ENCODE measurements around the gene STARD9. TPM values are rescaled to one million over a fixed set of nuclear protein-coding genes. Genes with fewer than 3 reads are reported as not detected.

The STARD9 gene
- total and polyA plus RNA-seq, 7 experiments from 2014 or later: 0.13 to 10.5 (median 4.0) TPM

DNA sequence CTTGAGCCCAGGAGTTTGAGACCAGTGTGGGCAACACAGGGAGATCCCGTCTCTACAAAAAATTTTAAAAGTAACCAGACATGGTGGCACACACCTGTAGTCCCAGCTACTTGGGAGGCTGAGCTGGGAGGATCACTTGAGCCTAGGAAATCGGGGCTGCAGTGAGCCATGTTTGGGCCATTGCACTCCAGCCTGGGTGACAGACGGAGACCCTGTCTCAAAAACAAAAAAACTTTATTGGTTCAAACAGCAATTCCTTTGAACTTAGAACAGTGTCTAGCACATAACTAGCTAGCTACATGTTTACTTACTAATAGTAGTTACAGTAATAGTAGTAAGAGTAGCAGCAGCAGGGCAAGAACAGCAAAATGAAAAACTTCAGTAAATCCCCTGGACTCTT, 16.7 kb upstream of the STARD9 start:
- ATAC-seq (no peak), DNase-seq (no peak)
- no peaks in the 10 kb centered on the region for H3K27me3 ChIP-seq (ENCODE audit: control insufficient read depth in 2 of 2, insufficient read depth in 2 of 2, low read length in 2 of 2)
- intact Hi-C loops (cut with micrococcal nuclease): no loop called here
- no peak overlapping the region for H3K4me3 Mint-ChIP-seq
- no peaks in the 10 kb centered on the region for H3K27me3 Mint-ChIP-seq
- H3K36me3 ChIP-seq (ENCODE audit: control insufficient read depth in 2 of 3, insufficient read depth in 3 of 3, low read length in 3 of 3): peaks cover 11 to 46% (median 16%) of the 10 kb centered on the region in 3 experiments
- H3K9me3 ChIP-seq (ENCODE audit: control insufficient read depth in 2 of 3, low read length in 3 of 3): no peaks in the 10 kb centered on the region
- H3K27ac ChIP-seq (ENCODE audit: low read depth, low read length): no peak overlapping the region
- no peaks in the 10 kb centered on the region for H3K9me3 Mint-ChIP-seq
- H3K27ac Mint-ChIP-seq: no peak overlapping the region
- H3K4me1 ChIP-seq (ENCODE audit: control insufficient read depth in 2 of 2, insufficient read depth in 2 of 2, low read length in 2 of 2): no peaks in the 10 kb centered on the region
- peaks cover 7 to 14% (median 10%) of the 10 kb centered on the region in 7 donors for H3K4me1 Mint-ChIP-seq
- ChIA-PET CTCF (interaction anchor here (0.6 kb wide), 1 partner anchor 18 kb away, joined by 4 read pairs; no protein-coding TSS in a partner anchor), POLR2A (interaction anchor here (0.6 kb wide), 1 partner anchor 107 kb away, joined by 3 read pairs; no protein-coding TSS in a partner anchor)
- H3K36me3 Mint-ChIP-seq: peaks cover 0 to 20% (median 10%) of the 10 kb centered on the region in 5 donors
- H3K4me3 ChIP-seq (ENCODE audit: low read length): no peak overlapping the region

DNA sequence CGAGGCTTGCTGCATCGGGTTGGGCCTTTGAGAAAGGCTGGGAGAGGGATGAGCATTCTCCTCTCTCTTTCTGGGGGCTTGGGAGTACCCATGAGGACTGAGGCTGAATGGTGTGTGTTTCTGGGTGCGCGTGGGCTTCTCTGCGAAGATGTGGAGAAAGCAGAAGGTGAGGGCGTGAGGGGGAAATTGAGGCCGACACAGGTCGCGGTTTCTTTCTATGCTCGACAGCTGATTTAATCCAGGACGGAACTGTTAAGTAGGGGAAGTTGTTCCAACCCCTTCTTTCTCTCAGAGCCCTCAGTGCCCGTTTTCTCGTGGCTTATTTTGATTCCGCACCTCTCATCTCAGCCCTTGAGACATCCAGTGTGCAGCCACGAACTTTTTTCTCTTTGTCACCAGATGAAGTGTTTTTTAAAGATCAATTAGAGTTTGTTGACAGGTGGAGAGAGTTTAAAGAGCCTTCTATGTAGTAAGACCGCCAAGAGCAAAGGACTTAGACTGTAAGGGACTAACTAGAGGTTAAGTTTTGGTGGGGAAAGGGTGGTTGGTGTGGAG, 711 bp downstream of the STARD9 start:
- Mint-ChIP-seq H3K27me3 (peaks cover 6 to 35% (median 13%) of the 10 kb centered on the region in 5 donors), H3K27ac (peak overlapping the region in 8 of 9 donors; percentile 10 to 83 (median 62)), H3K4me3 (peak overlapping the region; percentile 74 to 95 (median 92)), H3K9me3 (no peaks in the 10 kb centered on the region), H3K4me1 (peaks cover 19 to 42% (median 25%) of the 10 kb centered on the region in 7 donors), H3K36me3 (peaks cover 0 to 9% (median 0%) of the 10 kb centered on the region in 5 donors)
- peak overlapping the region; percentile 53 for H3K27ac ChIP-seq (ENCODE audit: low read depth, low read length)
- H3K36me3 ChIP-seq (ENCODE audit: control insufficient read depth in 2 of 3, insufficient read depth in 3 of 3, low read length in 3 of 3): no peaks in the 10 kb centered on the region
- intact Hi-C loops (cut with micrococcal nuclease): loop anchor here (5.0 kb wide), 2 partner anchors 611 to 1171 kb away; partner anchors contain the start of genes CCNDBP1 (in 1 of the 2) and PDIA3 (in 1 of the 2)
- peaks cover 7 to 12% of the 10 kb centered on the region in 2 donors for H3K4me1 ChIP-seq (ENCODE audit: control insufficient read depth in 2 of 2, insufficient read depth in 2 of 2, low read length in 2 of 2)
- CTCF ChIA-PET: interaction anchor here (0.6 to 0.9 kb wide), 2 partner anchors 10 to 774 kb away, joined by 3 to 4 read pairs; no protein-coding TSS in a partner anchor
- H3K4me3 ChIP-seq (ENCODE audit: low read length): peak overlapping the region; percentile 81
- DNase-seq (no peak), ATAC-seq (no peak)
- no peaks in the 10 kb centered on the region for H3K9me3 ChIP-seq (ENCODE audit: control insufficient read depth in 2 of 3, low read length in 3 of 3)
- POLR2A ChIA-PET: interaction anchor here (0.6 to 2.2 kb wide), 11 partner anchors 7 to 303 kb away, joined by 3 to 12 read pairs (median 5); partner anchors contain the start of genes GANC, HAUS2, LRRC57 and SNAP23
- H3K27me3 ChIP-seq (ENCODE audit: control insufficient read depth in 2 of 2, insufficient read depth in 2 of 2, low read length in 2 of 2): no peaks in the 10 kb centered on the region

GRCh38 chr15:42576776-42577175, 1.4 kb downstream of the STARD9 start:
- DNase-seq: no peak
- Histone ChIP-seq H3K27ac (ENCODE audit: low read depth, low read length) (no peak overlapping the region), H3K27me3 (ENCODE audit: control insufficient read depth in 2 of 2, insufficient read depth in 2 of 2, low read length in 2 of 2) (no peaks in the 10 kb centered on the region), H3K9me3 (ENCODE audit: control insufficient read depth in 2 of 3, low read length in 3 of 3) (no peaks in the 10 kb centered on the region), H3K36me3 (ENCODE audit: control insufficient read depth in 2 of 3, insufficient read depth in 3 of 3, low read length in 3 of 3) (no peaks in the 10 kb centered on the region), H3K4me3 (ENCODE audit: low read length) (no peak overlapping the region), H3K4me1 (ENCODE audit: control insufficient read depth in 2 of 2, insufficient read depth in 2 of 2, low read length in 2 of 2) (peaks cover 9 to 15% of the 10 kb centered on the region in 2 donors)
- CTCF ChIA-PET: no interaction called here
- Mint-ChIP-seq H3K9me3 (no peaks in the 10 kb centered on the region), H3K27me3 (peaks cover 6 to 35% (median 13%) of the 10 kb centered on the region in 5 donors), H3K4me3 (peak overlapping the region; percentile 74 to 95 (median 92)), H3K4me1 (peaks cover 23 to 48% (median 32%) of the 10 kb centered on the region in 7 donors), H3K27ac (peak overlapping the region in 2 of 9 donors; percentile 10 to 32), H3K36me3 (peaks cover 0 to 7% (median 0%) of the 10 kb centered on the region in 5 donors)
- intact Hi-C loops (cut with micrococcal nuclease): loop anchor here (5.0 kb wide), 2 partner anchors 611 to 1171 kb away; partner anchors contain the start of genes CCNDBP1 (in 1 of the 2) and PDIA3 (in 1 of the 2)
- no peak for ATAC-seq
- POLR2A ChIA-PET: interaction anchor here (0.5 to 2.2 kb wide), 3 partner anchors 9 to 45 kb away, joined by 3 to 9 read pairs (median 4); no protein-coding TSS in a partner anchor

DNA sequence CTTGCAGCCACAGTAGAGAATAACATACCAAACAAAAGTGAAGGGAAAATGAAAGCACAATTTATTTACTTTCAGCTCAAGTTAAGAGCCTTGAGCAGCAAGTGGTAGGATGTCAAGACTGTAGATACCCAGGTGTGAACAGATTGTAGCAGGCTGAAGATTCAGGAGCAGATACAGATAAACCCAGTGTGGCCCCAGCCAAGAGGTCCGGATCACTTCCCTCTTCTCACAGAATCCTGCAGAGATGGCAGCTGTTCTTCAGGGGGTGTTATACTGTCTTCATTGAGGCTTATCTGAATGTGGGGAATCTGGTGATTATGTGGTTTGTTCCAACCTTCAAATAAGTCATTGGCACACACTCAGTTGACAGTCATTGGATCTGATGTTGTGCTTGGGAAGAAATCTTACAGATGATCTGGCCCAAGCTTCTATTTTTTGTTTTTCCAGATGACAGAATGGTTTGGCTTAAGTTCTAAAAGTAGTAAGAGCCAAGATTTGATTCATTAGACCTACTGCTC, 2.2 kb downstream of the STARD9 start:
- intact Hi-C loops (cut with micrococcal nuclease): loop anchor here (5.0 kb wide), 2 partner anchors 610 to 1170 kb away; partner anchors contain the start of genes CCNDBP1 (in 1 of the 2) and PDIA3 (in 1 of the 2)
- H3K4me3 ChIP-seq (ENCODE audit: low read length): no peak overlapping the region
- no peak for DNase-seq
- H3K36me3 ChIP-seq (ENCODE audit: control insufficient read depth in 2 of 3, insufficient read depth in 3 of 3, low read length in 3 of 3): no peaks in the 10 kb centered on the region
- H3K4me1 Mint-ChIP-seq: peaks cover 24 to 56% (median 38%) of the 10 kb centered on the region in 7 donors
- CTCF ChIA-PET: interaction anchor here (0.6 kb wide), 1 partner anchor 646 kb away, joined by 3 read pairs; no protein-coding TSS in a partner anchor
- peaks cover 13 to 19% of the 10 kb centered on the region in 2 donors for H3K4me1 ChIP-seq (ENCODE audit: control insufficient read depth in 2 of 2, insufficient read depth in 2 of 2, low read length in 2 of 2)
- no peaks in the 10 kb centered on the region for H3K27me3 ChIP-seq (ENCODE audit: control insufficient read depth in 2 of 2, insufficient read depth in 2 of 2, low read length in 2 of 2)
- peaks cover 0 to 6% (median 0%) of the 10 kb centered on the region in 5 donors for H3K36me3 Mint-ChIP-seq
- no peaks in the 10 kb centered on the region for H3K9me3 Mint-ChIP-seq
- ATAC-seq: no peak
- H3K27ac ChIP-seq (ENCODE audit: low read depth, low read length): no peak overlapping the region
- peak overlapping the region in 1 of 9 donors; percentile 51 for H3K27ac Mint-ChIP-seq
- peaks cover 6 to 35% (median 13%) of the 10 kb centered on the region in 5 donors for H3K27me3 Mint-ChIP-seq
- no peaks in the 10 kb centered on the region for H3K9me3 ChIP-seq (ENCODE audit: control insufficient read depth in 2 of 3, low read length in 3 of 3)
- POLR2A ChIA-PET: interaction anchor here (0.6 kb wide), 1 partner anchor 760 kb away, joined by 4 read pairs; no protein-coding TSS in a partner anchor
- peak overlapping the region in 1 of 10 donors; percentile 44 for H3K4me3 Mint-ChIP-seq

DNA sequence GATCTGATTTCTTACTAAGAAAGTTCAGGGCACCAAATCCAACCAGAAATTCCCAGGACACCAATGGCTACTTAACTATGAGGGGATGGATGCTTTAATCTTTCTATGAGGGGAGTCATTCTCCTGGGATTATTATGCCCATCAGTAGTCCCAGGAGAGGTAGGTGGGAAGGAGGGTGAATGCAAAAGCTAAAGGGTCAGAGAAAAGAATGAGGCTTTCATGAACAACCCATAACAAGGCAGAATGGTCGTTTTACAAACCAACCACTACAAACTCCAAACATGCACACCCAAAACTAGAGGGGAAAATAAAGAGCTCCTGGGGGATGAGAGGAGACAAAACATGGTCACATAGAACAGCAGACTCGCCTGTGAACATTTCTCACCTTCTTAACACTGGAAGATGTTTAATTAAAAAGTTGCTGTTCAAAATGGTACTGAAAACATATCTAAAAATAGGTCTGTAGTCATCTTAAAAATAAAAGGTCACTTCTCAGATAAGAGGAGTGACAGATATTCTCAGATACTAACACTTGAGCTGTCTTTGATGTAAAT, 3.7 kb downstream of the STARD9 start:
- ChIA-PET CTCF (no interaction called here), POLR2A (interaction anchor here (0.7 to 1.1 kb wide), 3 partner anchors 31 to 88 kb away, joined by 3 to 4 read pairs (median 3); partner anchors contain the start of gene ZNF106)
- Mint-ChIP-seq H3K9me3 (no peaks in the 10 kb centered on the region), H3K27ac (peak overlapping the region in 3 of 9 donors; percentile 35 to 46 (median 44)), H3K27me3 (peaks cover 6 to 35% (median 13%) of the 10 kb centered on the region in 5 donors), H3K4me3 (peak overlapping the region in 2 of 10 donors; percentile 2 to 13), H3K4me1 (peaks cover 27 to 61% (median 43%) of the 10 kb centered on the region in 7 donors), H3K36me3 (peaks cover 0 to 6% (median 0%) of the 10 kb centered on the region in 5 donors)
- Histone ChIP-seq H3K4me1 (ENCODE audit: control insufficient read depth in 2 of 2, insufficient read depth in 2 of 2, low read length in 2 of 2) (peaks cover 13 to 19% of the 10 kb centered on the region in 2 donors), H3K27ac (ENCODE audit: low read depth, low read length) (no peak overlapping the region), H3K4me3 (ENCODE audit: low read length) (no peak overlapping the region), H3K27me3 (ENCODE audit: control insufficient read depth in 2 of 2, insufficient read depth in 2 of 2, low read length in 2 of 2) (no peaks in the 10 kb centered on the region), H3K9me3 (ENCODE audit: control insufficient read depth in 2 of 3, low read length in 3 of 3) (no peaks in the 10 kb centered on the region), H3K36me3 (ENCODE audit: control insufficient read depth in 2 of 3, insufficient read depth in 3 of 3, low read length in 3 of 3) (no peaks in the 10 kb centered on the region)
- ATAC-seq: no peak
- DNase-seq: no peak
- intact Hi-C loops (cut with micrococcal nuclease): loop anchor here (5.0 kb wide), 2 partner anchors 608 to 1168 kb away; partner anchors contain the start of genes CCNDBP1 (in 1 of the 2) and PDIA3 (in 1 of the 2)

DNA sequence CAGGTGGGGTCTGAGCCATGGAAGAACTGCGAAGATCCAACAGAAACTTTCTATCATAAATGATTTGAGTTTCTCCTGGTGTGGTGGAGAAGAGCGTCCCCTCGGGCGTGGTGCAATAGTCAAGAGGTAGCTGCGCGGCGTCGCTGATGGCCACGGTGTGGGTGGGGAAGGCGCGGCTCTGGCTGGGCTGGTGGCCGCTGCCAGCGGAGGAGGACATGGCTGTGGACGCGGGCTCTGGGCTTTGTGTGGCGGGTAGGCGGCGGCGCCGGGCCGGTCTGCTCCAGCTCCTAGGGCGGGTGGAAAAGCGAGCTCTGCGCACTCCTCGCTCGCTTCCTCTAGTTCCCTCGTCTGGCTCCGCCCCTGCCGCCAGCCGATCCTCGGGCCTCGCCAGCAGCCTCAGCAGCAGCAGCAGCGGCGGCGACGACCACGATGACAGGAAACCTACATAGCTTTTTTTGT, 5.9 kb downstream of the STARD9 start:
- Histone ChIP-seq H3K27ac (ENCODE audit: low read depth, low read length) (peak overlapping the region; percentile 71), H3K36me3 (ENCODE audit: control insufficient read depth in 2 of 3, insufficient read depth in 3 of 3, low read length in 3 of 3) (no peaks in the 10 kb centered on the region), H3K9me3 (ENCODE audit: control insufficient read depth in 2 of 3, low read length in 3 of 3) (no peaks in the 10 kb centered on the region), H3K4me1 (ENCODE audit: control insufficient read depth in 2 of 2, insufficient read depth in 2 of 2, low read length in 2 of 2) (peaks cover 8 to 11% of the 10 kb centered on the region in 2 donors), H3K4me3 (ENCODE audit: low read length) (peak overlapping the region; percentile 33), H3K27me3 (ENCODE audit: control insufficient read depth in 2 of 2, insufficient read depth in 2 of 2, low read length in 2 of 2) (no peaks in the 10 kb centered on the region)
- CTCF ChIA-PET: interaction anchor here (0.9 to 1.8 kb wide), 3 partner anchors 23 to 70 kb away, joined by 3 to 6 read pairs (median 3); no protein-coding TSS in a partner anchor
- intact Hi-C loops (cut with micrococcal nuclease): loop anchor here (1.0 to 2.0 kb wide), 6 partner anchors 24 to 308 kb away; partner anchors contain the start of genes GANC (in 1 of the 2), HAUS2 (in 1 of the 2), LRRC57 (in 1 of the 2) and TMEM87A (in 1 of the 2)
- Mint-ChIP-seq H3K27me3 (peaks cover 4 to 32% (median 10%) of the 10 kb centered on the region in 5 donors), H3K9me3 (no peaks in the 10 kb centered on the region), H3K4me3 (peak overlapping the region; percentile 85 to 96 (median 90)), H3K27ac (peak overlapping the region; percentile 77 to 97 (median 89)), H3K4me1 (peaks cover 20 to 51% (median 37%) of the 10 kb centered on the region in 7 donors), H3K36me3 (peaks cover 0 to 11% (median 0%) of the 10 kb centered on the region in 5 donors)
- POLR2A ChIA-PET: interaction anchor here (0.6 to 3.0 kb wide), 8 partner anchors 24 to 323 kb away, joined by 3 to 21 read pairs (median 6); partner anchors contain the start of genes HAUS2, LRRC57, SNAP23 and ZNF106
- peak; percentile 63 to 80 (median 77) for DNase-seq
- peak; percentile 98 for ATAC-seq

Measured in naive thymus-derived CD4-positive, alpha-beta T cell (primary cell).